Adrenal gland (tissue), 5 donors: ENCODE measurements around the gene RAD51B.

Source experiments
- POLR2A ChIP-seq, 2 donors: fragments of 450-650 bp; IDR thresholded peaks; one replicate each; pipeline ENCODE4 v1.6.1; 2017; ENCODE audit warnings: antibody characterized with exemption in 2 of 2, mild to moderate bottlenecking in 2 of 2, moderate library complexity in 1 of 2
- TF ChIP-seq, protein P1 (sequence below), 6 experiments: fragments of 450-650 bp in 4 of 6; fragments of 200-600 bp in 2 of 6; sonication (generic) in 1 of 6; IDR thresholded peaks; 1 replicate in 5 of 6; 2 replicates in 1 of 6; pipeline versions ENCODE4 v1.5.1 to v1.8.0; 2016 to 2021; ENCODE audit warnings: antibody characterized with exemption in 6 of 6, mild to moderate bottlenecking in 2 of 6, moderate library complexity in 1 of 6
- donor health status: DM: no; HTN: no; CAD: no.

DNA sequence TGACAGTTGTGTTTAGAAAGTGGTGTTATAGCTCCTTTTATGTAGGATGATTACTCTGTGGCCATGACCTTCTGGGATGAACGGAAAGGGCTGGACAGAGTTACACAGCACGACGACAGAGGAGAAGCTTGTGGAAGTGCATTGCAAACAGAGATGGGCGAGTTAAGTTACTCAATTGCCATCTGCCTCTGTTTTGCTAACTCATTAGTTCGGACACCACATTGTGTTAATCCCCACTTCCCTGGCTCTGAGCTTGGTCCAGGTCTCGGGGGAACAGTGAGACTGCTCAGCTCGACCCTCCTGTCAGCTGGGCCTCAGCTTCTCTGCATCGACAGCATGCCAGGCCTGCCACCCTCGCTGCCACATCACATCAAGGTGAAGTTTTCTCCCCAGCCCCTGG is 565.3 kb downstream of the RAD51B start:
- no peak for TF ChIP-seq POLR2A (IDR thresholded peaks at IDR 0.05)
- TF ChIP-seq, protein P1, sequence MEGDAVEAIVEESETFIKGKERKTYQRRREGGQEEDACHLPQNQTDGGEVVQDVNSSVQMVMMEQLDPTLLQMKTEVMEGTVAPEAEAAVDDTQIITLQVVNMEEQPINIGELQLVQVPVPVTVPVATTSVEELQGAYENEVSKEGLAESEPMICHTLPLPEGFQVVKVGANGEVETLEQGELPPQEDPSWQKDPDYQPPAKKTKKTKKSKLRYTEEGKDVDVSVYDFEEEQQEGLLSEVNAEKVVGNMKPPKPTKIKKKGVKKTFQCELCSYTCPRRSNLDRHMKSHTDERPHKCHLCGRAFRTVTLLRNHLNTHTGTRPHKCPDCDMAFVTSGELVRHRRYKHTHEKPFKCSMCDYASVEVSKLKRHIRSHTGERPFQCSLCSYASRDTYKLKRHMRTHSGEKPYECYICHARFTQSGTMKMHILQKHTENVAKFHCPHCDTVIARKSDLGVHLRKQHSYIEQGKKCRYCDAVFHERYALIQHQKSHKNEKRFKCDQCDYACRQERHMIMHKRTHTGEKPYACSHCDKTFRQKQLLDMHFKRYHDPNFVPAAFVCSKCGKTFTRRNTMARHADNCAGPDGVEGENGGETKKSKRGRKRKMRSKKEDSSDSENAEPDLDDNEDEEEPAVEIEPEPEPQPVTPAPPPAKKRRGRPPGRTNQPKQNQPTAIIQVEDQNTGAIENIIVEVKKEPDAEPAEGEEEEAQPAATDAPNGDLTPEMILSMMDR (IDR thresholded peaks at IDR 0.05): no peak
